ENCODE data around the gene AGFG2.
A peak's percentile ranks its signal among the peaks of the same experiment; 100 is the strongest.

Gene AGFG2

DNA sequence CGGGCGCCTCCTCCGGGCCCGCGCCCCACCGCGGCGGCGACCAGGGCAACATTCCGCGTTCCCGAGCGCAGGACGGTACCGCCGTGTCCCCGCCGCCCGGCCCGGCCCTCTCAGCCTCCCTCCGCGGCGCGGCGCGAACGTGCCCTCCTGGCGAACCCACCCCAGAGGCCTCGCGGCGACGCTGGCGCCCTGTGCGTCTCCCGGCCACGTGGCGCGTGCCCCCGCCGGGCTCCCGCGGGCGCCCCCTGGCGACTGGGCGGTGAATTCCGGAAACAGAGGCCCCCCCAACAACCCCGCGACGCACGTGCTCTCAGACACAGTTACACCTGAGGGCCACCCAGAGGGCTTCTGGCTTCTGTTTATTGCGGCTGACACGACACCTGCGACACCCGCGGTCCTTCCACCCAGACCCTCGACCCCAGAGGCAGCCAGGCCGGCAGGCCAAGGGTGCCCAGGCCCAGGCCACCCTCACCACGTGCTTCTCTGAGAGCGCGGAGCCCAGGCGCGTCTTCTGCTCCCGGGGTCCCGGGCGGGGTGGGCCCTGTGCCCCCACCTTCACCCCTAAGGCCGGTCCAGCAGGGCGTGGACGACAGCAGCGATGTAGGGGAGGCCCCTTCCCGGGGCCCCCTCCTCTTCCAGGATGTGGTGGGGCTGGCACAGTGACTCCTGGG lies 34.8 kb downstream of the AGFG2 start, which contains the start of gene SAP25:
TSS of gene SAP25 (minus strand) at position 210 of the 671 bp plus-strand sequence. CDS start at position 52, 158 bp downstream.
- Histone ChIP-seq H3K9me3 (ENCODE audit: control insufficient read depth, insufficient read depth, low read depth, low read length) (no peaks in the 10 kb centered on the region), H3K36me3 (ENCODE audit: control insufficient read depth in 2 of 2, insufficient read depth in 1 of 2, low read length in 2 of 2) (peaks cover 0 to 26% of the 10 kb centered on the region in 2 experiments; a peak in 1 of 3 replicates), H3K4me3 (ENCODE audit: low read depth, low read length) (no peak within 1 kb of the TSS), H3K4me1 (ENCODE audit: control insufficient read depth, insufficient read depth, low read length) (peaks cover 2% of the 10 kb centered on the region; the same call in 1 of the 2 replicates), H3K27ac (ENCODE audit: extremely low read depth, low read depth, low read length) (no peak within 1 kb of the TSS)
- ChIA-PET CTCF (no interaction called here), POLR2A (interaction anchor here (0.6 to 1.7 kb wide), 3 partner anchors 12 to 74 kb away, joined by 4 to 10 read pairs (median 4); partner anchors contain the start of genes FBXO24 and LRCH4)
- TF ChIP-seq BCL11B (tag by site-specific recombination; IDR thresholded peaks at IDR 0.05; ENCODE audit: low read depth) = 0 out of 2 replicates have a peak, but pooled peaks have one; percentile 25
- TF ChIP-seq, protein P1, sequence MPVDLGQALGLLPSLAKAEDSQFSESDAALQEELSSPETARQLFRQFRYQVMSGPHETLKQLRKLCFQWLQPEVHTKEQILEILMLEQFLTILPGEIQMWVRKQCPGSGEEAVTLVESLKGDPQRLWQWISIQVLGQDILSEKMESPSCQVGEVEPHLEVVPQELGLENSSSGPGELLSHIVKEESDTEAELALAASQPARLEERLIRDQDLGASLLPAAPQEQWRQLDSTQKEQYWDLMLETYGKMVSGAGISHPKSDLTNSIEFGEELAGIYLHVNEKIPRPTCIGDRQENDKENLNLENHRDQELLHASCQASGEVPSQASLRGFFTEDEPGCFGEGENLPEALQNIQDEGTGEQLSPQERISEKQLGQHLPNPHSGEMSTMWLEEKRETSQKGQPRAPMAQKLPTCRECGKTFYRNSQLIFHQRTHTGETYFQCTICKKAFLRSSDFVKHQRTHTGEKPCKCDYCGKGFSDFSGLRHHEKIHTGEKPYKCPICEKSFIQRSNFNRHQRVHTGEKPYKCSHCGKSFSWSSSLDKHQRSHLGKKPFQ (tag by site-specific recombination; IDR thresholded peaks at IDR 0.05) = no peak

DNA sequence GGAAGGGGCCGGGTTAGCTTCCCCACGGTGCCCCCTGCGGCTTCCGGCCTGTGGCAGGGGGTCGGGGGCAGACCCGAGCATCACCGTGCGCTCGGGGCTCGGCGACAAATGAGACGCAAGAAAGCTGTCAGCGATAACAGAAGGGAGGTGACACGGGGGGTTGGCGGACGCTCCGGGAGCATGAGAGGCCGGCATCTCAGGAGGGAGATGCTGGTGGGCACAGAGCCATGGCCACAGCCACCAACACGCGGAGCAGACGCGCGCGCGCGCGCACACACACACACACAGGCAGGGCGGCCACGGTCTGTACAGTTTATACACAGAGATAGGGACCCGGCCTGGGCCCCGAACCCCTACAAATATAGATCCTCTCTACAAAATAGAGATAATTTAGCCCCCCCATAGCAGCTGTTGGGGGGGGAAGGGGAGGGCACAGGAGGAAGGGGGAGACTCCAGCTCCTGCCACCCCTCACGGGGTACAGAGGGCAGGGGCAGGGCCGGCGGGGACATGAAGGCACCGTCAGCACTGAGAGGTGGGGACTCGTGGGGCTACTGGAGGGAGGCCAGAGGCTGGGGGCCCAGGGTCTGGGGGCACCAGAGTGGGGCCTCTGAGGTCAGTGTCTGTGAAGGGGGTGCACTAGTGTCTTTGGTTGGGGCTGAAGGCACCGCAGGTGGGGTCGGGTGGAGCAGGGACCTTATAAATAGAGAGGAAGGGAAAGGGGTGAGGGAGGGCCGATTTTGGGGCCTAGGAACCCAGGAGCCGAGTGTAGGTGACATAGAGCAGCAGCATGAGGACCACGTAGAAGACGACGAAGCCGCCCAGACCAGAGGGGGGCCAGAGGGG lies 35.6 kb downstream of the AGFG2 start:
- H3K4me1 ChIP-seq (ENCODE audit: control insufficient read depth, insufficient read depth, low read length) = peaks cover 2% of the 10 kb centered on the region; the same call in 1 of the 2 replicates
- H3K27ac ChIP-seq (ENCODE audit: extremely low read depth, low read depth, low read length) = no peak overlapping the region
- POLR2A ChIA-PET = interaction anchor here (0.6 kb wide), 2 partner anchors 12 to 73 kb away, joined by 4 read pairs; partner anchors contain the start of genes FBXO24 and LRCH4
- TF ChIP-seq GLIS2 (tag by site-specific recombination; IDR thresholded peaks at IDR 0.05) = peak; percentile 49; the same call in 1 of the 2 replicates
- no peak for TF ChIP-seq RBAK (tag by site-specific recombination; IDR thresholded peaks at IDR 0.05)
- TF ChIP-seq ZNF221 (tag by site-specific recombination; IDR thresholded peaks at IDR 0.05; ENCODE audit: borderline replicate concordance) = no peak
- TF ChIP-seq OSR2 (tag by site-specific recombination; IDR thresholded peaks at IDR 0.05) = no peak
- TF ChIP-seq GLI2 (tag by site-specific recombination; IDR thresholded peaks at IDR 0.05; ENCODE audit: borderline replicate concordance, low read depth) = no peak
- TF ChIP-seq, protein P2, sequence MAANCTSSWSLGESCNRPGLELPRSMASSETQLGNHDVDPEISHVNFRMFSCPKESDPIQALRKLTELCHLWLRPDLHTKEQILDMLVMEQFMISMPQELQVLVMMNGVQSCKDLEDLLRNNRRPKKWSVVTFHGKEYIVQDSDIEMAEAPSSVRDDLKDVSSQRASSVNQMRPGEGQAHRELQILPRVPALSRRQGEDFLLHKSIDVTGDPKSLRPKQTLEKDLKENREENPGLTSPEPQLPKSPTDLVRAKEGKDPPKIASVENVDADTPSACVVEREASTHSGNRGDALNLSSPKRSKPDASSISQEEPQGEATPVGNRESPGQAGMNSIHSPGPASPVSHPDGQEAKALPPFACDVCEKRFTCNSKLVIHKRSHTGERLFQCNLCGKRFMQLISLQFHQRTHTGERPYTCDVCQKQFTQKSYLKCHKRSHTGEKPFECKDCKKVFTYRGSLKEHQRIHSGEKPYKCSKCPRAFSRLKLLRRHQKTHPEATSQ (tag by site-specific recombination; IDR thresholded peaks at IDR 0.05) = no peak
- no peak for TF ChIP-seq WT1 (tag by site-specific recombination; IDR thresholded peaks at IDR 0.05)
- TF ChIP-seq, protein P3, sequence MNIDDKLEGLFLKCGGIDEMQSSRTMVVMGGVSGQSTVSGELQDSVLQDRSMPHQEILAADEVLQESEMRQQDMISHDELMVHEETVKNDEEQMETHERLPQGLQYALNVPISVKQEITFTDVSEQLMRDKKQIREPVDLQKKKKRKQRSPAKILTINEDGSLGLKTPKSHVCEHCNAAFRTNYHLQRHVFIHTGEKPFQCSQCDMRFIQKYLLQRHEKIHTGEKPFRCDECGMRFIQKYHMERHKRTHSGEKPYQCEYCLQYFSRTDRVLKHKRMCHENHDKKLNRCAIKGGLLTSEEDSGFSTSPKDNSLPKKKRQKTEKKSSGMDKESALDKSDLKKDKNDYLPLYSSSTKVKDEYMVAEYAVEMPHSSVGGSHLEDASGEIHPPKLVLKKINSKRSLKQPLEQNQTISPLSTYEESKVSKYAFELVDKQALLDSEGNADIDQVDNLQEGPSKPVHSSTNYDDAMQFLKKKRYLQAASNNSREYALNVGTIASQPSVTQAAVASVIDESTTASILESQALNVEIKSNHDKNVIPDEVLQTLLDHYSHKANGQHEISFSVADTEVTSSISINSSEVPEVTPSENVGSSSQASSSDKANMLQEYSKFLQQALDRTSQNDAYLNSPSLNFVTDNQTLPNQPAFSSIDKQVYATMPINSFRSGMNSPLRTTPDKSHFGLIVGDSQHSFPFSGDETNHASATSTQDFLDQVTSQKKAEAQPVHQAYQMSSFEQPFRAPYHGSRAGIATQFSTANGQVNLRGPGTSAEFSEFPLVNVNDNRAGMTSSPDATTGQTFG (tag by site-specific recombination; IDR thresholded peaks at IDR 0.05; ENCODE audit: borderline replicate concordance) = no peak
- CTCF ChIA-PET = no interaction called here
- H3K4me3 ChIP-seq (ENCODE audit: low read depth, low read length) = no peak overlapping the region
- peaks cover 0 to 29% of the 10 kb centered on the region in 2 experiments; a peak in 1 of 3 replicates for H3K36me3 ChIP-seq (ENCODE audit: control insufficient read depth in 2 of 2, insufficient read depth in 1 of 2, low read length in 2 of 2)
- no peaks in the 10 kb centered on the region for H3K9me3 ChIP-seq (ENCODE audit: control insufficient read depth, insufficient read depth, low read depth, low read length)

DNA sequence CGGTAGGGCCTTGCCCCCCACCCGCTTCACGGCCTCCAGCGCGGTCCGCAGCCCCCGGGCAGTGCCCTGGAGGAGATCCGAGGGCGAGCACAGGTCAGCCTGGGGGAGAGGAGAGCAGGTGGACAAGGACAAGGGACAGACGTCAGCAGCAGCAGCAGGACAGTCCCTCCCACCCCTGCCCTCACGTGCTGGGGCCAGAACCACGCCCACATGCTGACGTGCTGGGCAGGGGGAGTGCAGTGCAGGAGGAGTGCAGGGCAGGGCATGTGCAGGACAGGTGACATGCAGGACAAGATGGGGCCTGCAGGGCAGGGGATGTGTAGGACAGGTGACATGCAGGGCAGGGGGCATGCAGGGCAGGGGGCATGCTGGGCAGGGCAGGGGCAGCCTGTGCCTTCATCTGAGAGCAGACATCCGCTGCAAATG lies 36.2 kb downstream of the AGFG2 start:
- Histone ChIP-seq H3K4me1 (ENCODE audit: control insufficient read depth, insufficient read depth, low read length) (peaks cover under 1% of the 10 kb centered on the region; the same call in 1 of the 2 replicates), H3K27ac (ENCODE audit: extremely low read depth, low read depth, low read length) (no peak overlapping the region), H3K9me3 (ENCODE audit: control insufficient read depth, insufficient read depth, low read depth, low read length) (no peaks in the 10 kb centered on the region), H3K36me3 (ENCODE audit: control insufficient read depth in 2 of 2, insufficient read depth in 1 of 2, low read length in 2 of 2) (peaks cover under 1 to 35% of the 10 kb centered on the region in 2 experiments; a peak in 2 of 3 replicates), H3K4me3 (ENCODE audit: low read depth, low read length) (no peak overlapping the region)
- ChIA-PET POLR2A (no interaction called here), CTCF (no interaction called here)
- TF ChIP-seq, protein P4, sequence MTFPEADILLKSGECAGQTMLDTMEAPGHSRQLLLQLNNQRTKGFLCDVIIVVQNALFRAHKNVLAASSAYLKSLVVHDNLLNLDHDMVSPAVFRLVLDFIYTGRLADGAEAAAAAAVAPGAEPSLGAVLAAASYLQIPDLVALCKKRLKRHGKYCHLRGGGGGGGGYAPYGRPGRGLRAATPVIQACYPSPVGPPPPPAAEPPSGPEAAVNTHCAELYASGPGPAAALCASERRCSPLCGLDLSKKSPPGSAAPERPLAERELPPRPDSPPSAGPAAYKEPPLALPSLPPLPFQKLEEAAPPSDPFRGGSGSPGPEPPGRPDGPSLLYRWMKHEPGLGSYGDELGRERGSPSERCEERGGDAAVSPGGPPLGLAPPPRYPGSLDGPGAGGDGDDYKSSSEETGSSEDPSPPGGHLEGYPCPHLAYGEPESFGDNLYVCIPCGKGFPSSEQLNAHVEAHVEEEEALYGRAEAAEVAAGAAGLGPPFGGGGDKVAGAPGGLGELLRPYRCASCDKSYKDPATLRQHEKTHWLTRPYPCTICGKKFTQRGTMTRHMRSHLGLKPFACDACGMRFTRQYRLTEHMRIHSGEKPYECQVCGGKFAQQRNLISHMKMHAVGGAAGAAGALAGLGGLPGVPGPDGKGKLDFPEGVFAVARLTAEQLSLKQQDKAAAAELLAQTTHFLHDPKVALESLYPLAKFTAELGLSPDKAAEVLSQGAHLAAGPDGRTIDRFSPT (tag by site-specific recombination; IDR thresholded peaks at IDR 0.05) = peak; percentile 62
- TF ChIP-seq ZNF391 (tag by site-specific recombination; IDR thresholded peaks at IDR 0.05; ENCODE audit: borderline replicate concordance, low read depth) (no peak), ZNF600 (tag by site-specific recombination; IDR thresholded peaks at IDR 0.05) (peak; percentile 70; the same call in 1 of the 2 replicates)
- TF ChIP-seq, protein P5, sequence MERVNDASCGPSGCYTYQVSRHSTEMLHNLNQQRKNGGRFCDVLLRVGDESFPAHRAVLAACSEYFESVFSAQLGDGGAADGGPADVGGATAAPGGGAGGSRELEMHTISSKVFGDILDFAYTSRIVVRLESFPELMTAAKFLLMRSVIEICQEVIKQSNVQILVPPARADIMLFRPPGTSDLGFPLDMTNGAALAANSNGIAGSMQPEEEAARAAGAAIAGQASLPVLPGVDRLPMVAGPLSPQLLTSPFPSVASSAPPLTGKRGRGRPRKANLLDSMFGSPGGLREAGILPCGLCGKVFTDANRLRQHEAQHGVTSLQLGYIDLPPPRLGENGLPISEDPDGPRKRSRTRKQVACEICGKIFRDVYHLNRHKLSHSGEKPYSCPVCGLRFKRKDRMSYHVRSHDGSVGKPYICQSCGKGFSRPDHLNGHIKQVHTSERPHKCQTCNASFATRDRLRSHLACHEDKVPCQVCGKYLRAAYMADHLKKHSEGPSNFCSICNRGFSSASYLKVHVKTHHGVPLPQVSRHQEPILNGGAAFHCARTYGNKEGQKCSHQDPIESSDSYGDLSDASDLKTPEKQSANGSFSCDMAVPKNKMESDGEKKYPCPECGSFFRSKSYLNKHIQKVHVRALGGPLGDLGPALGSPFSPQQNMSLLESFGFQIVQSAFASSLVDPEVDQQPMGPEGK (tag by site-specific recombination; IDR thresholded peaks at IDR 0.05) = peak; percentile 27; the same call in 1 of the 2 replicates
- TF ChIP-seq, protein P6, sequence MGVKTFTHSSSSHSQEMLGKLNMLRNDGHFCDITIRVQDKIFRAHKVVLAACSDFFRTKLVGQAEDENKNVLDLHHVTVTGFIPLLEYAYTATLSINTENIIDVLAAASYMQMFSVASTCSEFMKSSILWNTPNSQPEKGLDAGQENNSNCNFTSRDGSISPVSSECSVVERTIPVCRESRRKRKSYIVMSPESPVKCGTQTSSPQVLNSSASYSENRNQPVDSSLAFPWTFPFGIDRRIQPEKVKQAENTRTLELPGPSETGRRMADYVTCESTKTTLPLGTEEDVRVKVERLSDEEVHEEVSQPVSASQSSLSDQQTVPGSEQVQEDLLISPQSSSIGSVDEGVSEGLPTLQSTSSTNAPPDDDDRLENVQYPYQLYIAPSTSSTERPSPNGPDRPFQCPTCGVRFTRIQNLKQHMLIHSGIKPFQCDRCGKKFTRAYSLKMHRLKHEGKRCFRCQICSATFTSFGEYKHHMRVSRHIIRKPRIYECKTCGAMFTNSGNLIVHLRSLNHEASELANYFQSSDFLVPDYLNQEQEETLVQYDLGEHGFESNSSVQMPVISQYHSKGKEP (tag by site-specific recombination; IDR thresholded peaks at IDR 0.05) = no peak
